GM12878 (cell line): ENCODE measurements around the gene RNF220. TPM values are rescaled to one million over a fixed set of nuclear protein-coding genes. Genes with fewer than 3 reads are reported as not detected.

Experiments used
- FOXK2 ChIP-seq: fragments of 450-650 bp; IDR thresholded peaks from 2 replicates; pipeline ENCODE4 v1.6.1; 2017; ENCODE audit warnings: mild to moderate bottlenecking, moderate library complexity
- HDAC2 ChIP-seq: fragments of 200-600 bp; sonication (generic); IDR thresholded peaks from 2 replicates; pipeline ENCODE4 v1.6.1; 2017
- MEF2B ChIP-seq: fragments of 450-650 bp; IDR thresholded peaks from 2 replicates; pipeline ENCODE4 v1.6.1; 2018; ENCODE audit warnings: mild to moderate bottlenecking, moderate library complexity; ENCODE audit not compliant: partially characterized antibody, poor library complexity, severe bottlenecking
- NBN ChIP-seq: fragments of 450-650 bp; IDR thresholded peaks from 2 replicates; pipeline ENCODE4 v1.6.1; 2016
- STAT3 ChIP-seq: IDR thresholded peaks from 2 replicates; pipeline ENCODE4 v1.6.1; 2011; ENCODE audit warnings: low read depth, low read length, improper control_type of control experiment
- TCF12 ChIP-seq: IDR thresholded peaks from 2 replicates; pipeline ENCODE4 v1.6.1; 2011; ENCODE audit warnings: low read depth, mild to moderate bottlenecking, low read length
- polyA plus RNA-seq, 11 experiments: library from polyadenylated mRNA; depleted of rRNA in 4 of 11; unstranded in 6 of 11; stranded (reverse) in 5 of 11; fragments of >200 nt; fragmentation: Nextera tagmentation in 4 of 11; fragmentation: Illumina TruSeq in 1 of 11; extraction: Ambion mirVana in 4 of 11; extraction: Trizol in 1 of 11; gene quantifications; 1 replicate in 1 of 11; 2 replicates in 10 of 11; pipeline versions ENCODE4 v1.2.1 to v1.2.3, GENCODE V29; 2011 to 2016; ENCODE audit warnings: inconsistent platforms in 2 of 11, missing spikeins in 2 of 11, low read depth in 1 of 11
- total RNA-seq, 4 experiments: library from RNA; depleted of rRNA in 3 of 4; stranded (reverse); fragments of >200 nt in 3 of 4; fragmentation: Illumina TruSeq in 1 of 4; extraction: Trizol in 1 of 4; gene quantifications; 2 replicates each; pipeline versions ENCODE4 v1.2.1 to v1.2.3, GENCODE V29; 2013 to 2021
- TF ChIP-seq, protein P1 (sequence below): IDR thresholded peaks from 2 replicates; pipeline ENCODE4 v1.6.1; 2012; ENCODE audit warnings: improper control_type of control experiment, low read depth, low read length; ENCODE audit not compliant: insufficient replicate concordance
- TF ChIP-seq, protein P2 (sequence below): fragments of 150-350 bp; IDR thresholded peaks from 2 replicates; pipeline ENCODE4 v1.6.1; 2016; ENCODE audit warnings: low read depth, low read length

The RNF220 gene
- total and polyA plus RNA-seq, 10 of the 15 experiments (the other 5 are each of a cell fraction or from before 2014, with no cell fraction given): 4.6 to 84.1 (median 53.7) TPM

DNA sequence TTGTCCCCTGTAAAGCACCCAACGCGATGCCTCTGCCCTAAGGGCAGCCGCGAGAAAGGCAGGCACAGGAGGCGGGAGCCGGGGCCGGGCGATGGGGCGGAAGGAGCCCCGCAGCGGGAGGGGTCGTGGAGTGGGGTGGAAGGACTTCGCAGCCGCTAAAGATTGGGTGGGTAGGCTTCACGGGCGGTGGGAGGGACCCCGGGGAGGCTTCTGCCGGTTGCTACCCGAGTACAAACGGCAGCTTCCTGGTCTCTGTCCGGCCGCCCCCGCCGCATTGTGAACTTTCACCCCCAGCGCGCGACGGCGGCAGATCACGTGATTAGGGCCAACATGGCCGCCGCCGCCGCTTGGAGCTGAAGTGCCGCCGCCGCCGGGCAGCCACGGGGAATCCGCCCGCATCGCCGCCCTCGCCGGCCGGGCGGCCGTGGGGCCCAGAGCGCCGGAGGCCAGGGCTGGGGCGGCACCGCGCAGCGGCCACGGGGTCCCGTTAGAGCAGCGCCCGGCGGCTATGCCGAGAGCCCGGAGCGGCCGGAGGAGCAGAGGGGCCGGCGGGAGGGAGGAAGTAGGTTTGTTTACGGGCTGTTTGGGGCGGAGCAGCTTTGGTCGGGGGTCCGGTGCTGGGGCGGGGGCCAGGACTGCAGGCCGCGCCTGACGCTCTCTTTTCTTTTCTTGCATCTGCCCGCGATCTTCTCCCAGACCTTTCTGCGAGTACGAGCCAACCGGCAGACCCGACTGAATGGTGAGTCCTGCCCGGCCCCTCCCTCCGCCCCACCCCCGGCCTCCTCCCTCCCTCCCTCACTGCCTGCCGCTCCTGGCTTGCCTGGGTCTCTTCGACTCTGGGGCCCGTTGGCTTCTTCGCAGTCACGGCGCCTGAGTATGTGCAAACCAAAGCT lies 226.8 kb downstream of the RNF220 start (continued):
- TF ChIP-seq, protein P1, sequence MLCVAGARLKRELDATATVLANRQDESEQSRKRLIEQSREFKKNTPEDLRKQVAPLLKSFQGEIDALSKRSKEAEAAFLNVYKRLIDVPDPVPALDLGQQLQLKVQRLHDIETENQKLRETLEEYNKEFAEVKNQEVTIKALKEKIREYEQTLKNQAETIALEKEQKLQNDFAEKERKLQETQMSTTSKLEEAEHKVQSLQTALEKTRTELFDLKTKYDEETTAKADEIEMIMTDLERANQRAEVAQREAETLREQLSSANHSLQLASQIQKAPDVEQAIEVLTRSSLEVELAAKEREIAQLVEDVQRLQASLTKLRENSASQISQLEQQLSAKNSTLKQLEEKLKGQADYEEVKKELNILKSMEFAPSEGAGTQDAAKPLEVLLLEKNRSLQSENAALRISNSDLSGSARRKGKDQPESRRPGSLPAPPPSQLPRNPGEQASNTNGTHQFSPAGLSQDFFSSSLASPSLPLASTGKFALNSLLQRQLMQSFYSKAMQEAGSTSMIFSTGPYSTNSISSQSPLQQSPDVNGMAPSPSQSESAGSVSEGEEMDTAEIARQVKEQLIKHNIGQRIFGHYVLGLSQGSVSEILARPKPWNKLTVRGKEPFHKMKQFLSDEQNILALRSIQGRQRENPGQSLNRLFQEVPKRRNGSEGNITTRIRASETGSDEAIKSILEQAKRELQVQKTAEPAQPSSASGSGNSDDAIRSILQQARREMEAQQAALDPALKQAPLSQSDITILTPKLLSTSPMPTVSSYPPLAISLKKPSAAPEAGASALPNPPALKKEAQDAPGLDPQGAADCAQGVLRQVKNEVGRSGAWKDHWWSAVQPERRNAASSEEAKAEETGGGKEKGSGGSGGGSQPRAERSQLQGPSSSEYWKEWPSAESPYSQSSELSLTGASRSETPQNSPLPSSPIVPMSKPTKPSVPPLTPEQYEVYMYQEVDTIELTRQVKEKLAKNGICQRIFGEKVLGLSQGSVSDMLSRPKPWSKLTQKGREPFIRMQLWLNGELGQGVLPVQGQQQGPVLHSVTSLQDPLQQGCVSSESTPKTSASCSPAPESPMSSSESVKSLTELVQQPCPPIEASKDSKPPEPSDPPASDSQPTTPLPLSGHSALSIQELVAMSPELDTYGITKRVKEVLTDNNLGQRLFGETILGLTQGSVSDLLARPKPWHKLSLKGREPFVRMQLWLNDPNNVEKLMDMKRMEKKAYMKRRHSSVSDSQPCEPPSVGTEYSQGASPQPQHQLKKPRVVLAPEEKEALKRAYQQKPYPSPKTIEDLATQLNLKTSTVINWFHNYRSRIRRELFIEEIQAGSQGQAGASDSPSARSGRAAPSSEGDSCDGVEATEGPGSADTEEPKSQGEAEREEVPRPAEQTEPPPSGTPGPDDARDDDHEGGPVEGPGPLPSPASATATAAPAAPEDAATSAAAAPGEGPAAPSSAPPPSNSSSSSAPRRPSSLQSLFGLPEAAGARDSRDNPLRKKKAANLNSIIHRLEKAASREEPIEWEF: no peak
- TF ChIP-seq MEF2B: peak; percentile 19
- peak; percentile 69; the same call in 1 of the 2 replicates for TF ChIP-seq NBN
- TF ChIP-seq TCF12: peak; percentile 25; the same call in 1 of the 2 replicates
- TF ChIP-seq, protein P2, sequence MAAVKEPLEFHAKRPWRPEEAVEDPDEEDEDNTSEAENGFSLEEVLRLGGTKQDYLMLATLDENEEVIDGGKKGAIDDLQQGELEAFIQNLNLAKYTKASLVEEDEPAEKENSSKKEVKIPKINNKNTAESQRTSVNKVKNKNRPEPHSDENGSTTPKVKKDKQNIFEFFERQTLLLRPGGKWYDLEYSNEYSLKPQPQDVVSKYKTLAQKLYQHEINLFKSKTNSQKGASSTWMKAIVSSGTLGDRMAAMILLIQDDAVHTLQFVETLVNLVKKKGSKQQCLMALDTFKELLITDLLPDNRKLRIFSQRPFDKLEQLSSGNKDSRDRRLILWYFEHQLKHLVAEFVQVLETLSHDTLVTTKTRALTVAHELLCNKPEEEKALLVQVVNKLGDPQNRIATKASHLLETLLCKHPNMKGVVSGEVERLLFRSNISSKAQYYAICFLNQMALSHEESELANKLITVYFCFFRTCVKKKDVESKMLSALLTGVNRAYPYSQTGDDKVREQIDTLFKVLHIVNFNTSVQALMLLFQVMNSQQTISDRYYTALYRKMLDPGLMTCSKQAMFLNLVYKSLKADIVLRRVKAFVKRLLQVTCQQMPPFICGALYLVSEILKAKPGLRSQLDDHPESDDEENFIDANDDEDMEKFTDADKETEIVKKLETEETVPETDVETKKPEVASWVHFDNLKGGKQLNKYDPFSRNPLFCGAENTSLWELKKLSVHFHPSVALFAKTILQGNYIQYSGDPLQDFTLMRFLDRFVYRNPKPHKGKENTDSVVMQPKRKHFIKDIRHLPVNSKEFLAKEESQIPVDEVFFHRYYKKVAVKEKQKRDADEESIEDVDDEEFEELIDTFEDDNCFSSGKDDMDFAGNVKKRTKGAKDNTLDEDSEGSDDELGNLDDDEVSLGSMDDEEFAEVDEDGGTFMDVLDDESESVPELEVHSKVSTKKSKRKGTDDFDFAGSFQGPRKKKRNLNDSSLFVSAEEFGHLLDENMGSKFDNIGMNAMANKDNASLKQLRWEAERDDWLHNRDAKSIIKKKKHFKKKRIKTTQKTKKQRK: no peak
- no peak for TF ChIP-seq STAT3
- no peak for TF ChIP-seq HDAC2
- no peak for TF ChIP-seq FOXK2
